GM12878 (cell line): ENCODE measurements around the gene DLX1. TPM values are rescaled to one million over a fixed set of nuclear protein-coding genes. Genes with fewer than 3 reads are reported as not detected.

ENCODE experiments used
- ATAC-seq: fragments of 200-7000 bp; cut with Tn5 transposase; 3 replicates; pipeline ENCODE4 v1.9.1; 2020; ENCODE audit warnings: mild to moderate bottlenecking, moderate library complexity
- BruUV-seq: library from RNA; stranded (reverse); fragments of 400-500 nt; replicated peaks from 2 replicates; lab custom pipeline; 2021; lab: Mats Ljungman, UMichigan
- CTCF ChIA-PET: fragments of 300-600 bp; sonication (Branson Sonifier 250); formaldehyde crosslinking; extraction: SDS; loops from one replicate; lab custom pipeline; 2021; ENCODE audit warnings: inconsistent platforms; lab: Yijun Ruan, JAX
- POLR2A ChIA-PET: fragments of 350-600 bp; formaldehyde crosslinking; extraction: SDS; loops from one replicate; lab custom pipeline; 2021; ENCODE audit warnings: inconsistent platforms; lab: Charles Lee
- RAD21 ChIA-PET: fragments of 300-600 bp; sonication (Branson Sonifier 250); formaldehyde crosslinking; loops from one replicate; lab custom pipeline; 2023; ENCODE audit warnings: antibody characterized with exemption; ENCODE audit not compliant: unreplicated experiment; lab: Charles Lee
- SMC1A ChIA-PET: fragments of 300-600 bp; sonication (Branson Sonifier 250); formaldehyde crosslinking; loops from one replicate; lab custom pipeline; 2023; ENCODE audit not compliant: unreplicated experiment, uncharacterized antibody; lab: Charles Lee
- DNase-seq: peaks from one replicate; pipeline ENCODE4 v3.0.0-alpha.2; 2011; ENCODE audit warnings: low read depth, low spot score
- FAIRE-seq: peaks from 3 replicates; lab custom pipeline; 2011; peaks lifted over from hg19 to GRCh38; lab: Jason Lieb, UNC
- H2AFZ ChIP-seq: 2 replicates; pipeline ENCODE4 v1.6.0; 2011; ENCODE audit warnings: low read depth, low read length, control low read depth; ENCODE audit not compliant: control insufficient read depth
- H3K27ac ChIP-seq: 2 replicates; pipeline ENCODE4 v1.5.1; 2011; ENCODE audit warnings: control low read depth; ENCODE audit not compliant: control insufficient read depth, insufficient read depth
- H3K27me3 ChIP-seq, 2 experiments: replicated peaks in 1 of 2; 2 replicates each; pipeline versions ENCODE4 v1.6.0 to v1.6.1; 2011; ENCODE audit warnings: low read length in 1 of 2; ENCODE audit not compliant: control insufficient read depth in 2 of 2, insufficient read depth in 2 of 2
- H3K36me3 ChIP-seq, 2 experiments: 2 replicates each; pipeline ENCODE4 v1.5.1; 2011; ENCODE audit warnings: low read length in 1 of 2; ENCODE audit not compliant: control insufficient read depth in 2 of 2, insufficient read depth in 2 of 2
- H3K4me1 ChIP-seq: 2 replicates; pipeline ENCODE4 v1.6.1; 2011; ENCODE audit warnings: mild to moderate bottlenecking, low read length, moderate library complexity, mixed read lengths; ENCODE audit not compliant: control insufficient read depth, insufficient read depth
- H3K4me2 ChIP-seq: 2 replicates; pipeline ENCODE4 v1.6.0; 2011; ENCODE audit warnings: control low read depth; ENCODE audit not compliant: control insufficient read depth, insufficient read depth
- H3K4me3 ChIP-seq: fragments of 200-600 bp; sonication (generic); 2 replicates; pipeline ENCODE4 v1.5.1; 2016
- H3K79me2 ChIP-seq: 2 replicates; pipeline ENCODE4 v1.6.0; 2011; ENCODE audit warnings: low read length; ENCODE audit not compliant: control insufficient read depth, insufficient read depth
- H3K9ac ChIP-seq: 2 replicates; pipeline ENCODE4 v1.8.0; 2011; ENCODE audit warnings: low read length, control low read depth, mixed read lengths; ENCODE audit not compliant: control insufficient read depth, insufficient read depth
- H3K9me3 ChIP-seq: replicated peaks from 3 replicates; pipeline ENCODE4 v1.5.1; 2011; ENCODE audit warnings: mild to moderate bottlenecking, low read length; ENCODE audit not compliant: control insufficient read depth, insufficient read depth
- H4K20me1 ChIP-seq: 2 replicates; pipeline ENCODE4 v1.6.0; 2011; ENCODE audit not compliant: control insufficient read depth, insufficient read depth
- IRF5 ChIP-seq: fragments of 450-650 bp; IDR thresholded peaks from 2 replicates; pipeline ENCODE4 v1.6.1; 2017; ENCODE audit warnings: borderline replicate concordance
- POU2F2 ChIP-seq: IDR thresholded peaks from 3 replicates; pipeline ENCODE4 v1.6.1; 2011; ENCODE audit warnings: low read depth, mild to moderate bottlenecking, low read length, borderline replicate concordance
- SUZ12 ChIP-seq: fragments of 200-600 bp; sonication (generic); IDR thresholded peaks from one replicate; pipeline ENCODE4 v1.6.1; 2018; ENCODE audit warnings: antibody characterized with exemption, mild to moderate bottlenecking; ENCODE audit not compliant: unreplicated experiment
- WGBS: methylation state at CpG from one replicate; pipeline ENCODE4 v1.1.6; 2016; ENCODE audit warnings: low lambda C conversion rate; ENCODE audit not compliant: insufficient replicate concordance, insufficient coverage; ENCODE audit errors: missing lambda C conversion rate; 5-methylcytosine and 5-hydroxymethylcytosine counted together
- in situ Hi-C: fragments of 300-500 bp; cut with MboI; formaldehyde crosslinking; loops from 9 replicates; pipeline ENCODE4 v1.14.3; 2018; ENCODE audit warnings: mixed read lengths
- intact Hi-C: fragments of 100-400 bp; cut with micrococcal nuclease; formaldehyde crosslinking; loops from one replicate; pipeline ENCODE4 v1.14.2; 2022; ENCODE audit not compliant: unreplicated experiment
- polyA plus RNA-seq, 11 experiments: library from polyadenylated mRNA; depleted of rRNA in 4 of 11; unstranded in 6 of 11; stranded (reverse) in 5 of 11; fragments of >200 nt; fragmentation: Nextera tagmentation in 4 of 11; fragmentation: Illumina TruSeq in 1 of 11; extraction: Ambion mirVana in 4 of 11; extraction: Trizol in 1 of 11; gene quantifications; 1 replicate in 1 of 11; 2 replicates in 10 of 11; pipeline versions ENCODE4 v1.2.1 to v1.2.3, GENCODE V29; 2011 to 2016; ENCODE audit warnings: inconsistent platforms in 2 of 11, missing spikeins in 2 of 11, low read depth in 1 of 11
- total RNA-seq, 4 experiments: library from RNA; depleted of rRNA in 3 of 4; stranded (reverse); fragments of >200 nt in 3 of 4; fragmentation: Illumina TruSeq in 1 of 4; extraction: Trizol in 1 of 4; gene quantifications; 2 replicates each; pipeline versions ENCODE4 v1.2.1 to v1.2.3, GENCODE V29; 2013 to 2021

The DLX1 gene
- total and polyA plus RNA-seq, 10 of the 15 experiments (the other 5 are each of a cell fraction or from before 2014, with no cell fraction given), result 0.06 TPM; not detected in 9

- WGBS, result 23% methylated on average over 36 of the region's 39 CpGs
- H3K27ac ChIP-seq, result no peak overlapping the region
Measured at GRCh38 chr2:172090044-172090961, 5.0 kb downstream of the DLX1 start.

GRCh38 chr2:172091000-172091641 is 5.8 kb downstream of the DLX1 start:
- no peaks in the 10 kb centered on the region for H3K36me3 ChIP-seq
- DNase-seq (no peak), ATAC-seq (no peak), FAIRE-seq (no peak)
- 24% methylated on average over 13 of the region's 13 CpGs for WGBS
- ChIA-PET RAD21 (interaction anchor here (0.6 kb wide), 1 partner anchor 23 kb away, joined by 3 read pairs; no protein-coding TSS in a partner anchor), SMC1A (interaction anchor here (1.2 kb wide), 1 partner anchor 39 kb away, joined by 4 read pairs; no protein-coding TSS in a partner anchor), CTCF (interaction anchor here (0.6 to 1.2 kb wide), 2 partner anchors 12 to 22 kb away, joined by 3 to 4 read pairs; partner anchors contain the start of gene DLX2), POLR2A (no interaction called here)
- no peaks in the 10 kb centered on the region for H3K79me2 ChIP-seq
- no peak overlapping the region for H3K9ac ChIP-seq
- peaks cover 6% of the 10 kb centered on the region; the same call in 1 of the 2 replicates for H4K20me1 ChIP-seq
- BruUV-seq, result no TSS peak
- no peak overlapping the region for H3K27ac ChIP-seq
- H3K27me3 ChIP-seq, result peaks cover 34 to 57% of the 10 kb centered on the region in 2 experiments
- in situ Hi-C loops, result no loop called here
- no peak overlapping the region for H2AFZ ChIP-seq
- TF ChIP-seq SUZ12 (peak; percentile 15), IRF5 (no peak)
- no peak overlapping the region for H3K4me2 ChIP-seq
- H3K9me3 ChIP-seq, result no peaks in the 10 kb centered on the region; the same call in 2 of the 3 replicates
- intact Hi-C loops, result no loop called here
- H3K4me3 ChIP-seq, result no peak overlapping the region
- peaks cover 7% of the 10 kb centered on the region for H3K4me1 ChIP-seq

More at GRCh38 chr2:172090044-172090961, 5.0 kb downstream of the DLX1 start:
- Histone ChIP-seq H3K4me1 (peaks cover 5% of the 10 kb centered on the region), H2AFZ (no peak overlapping the region), H3K9ac (no peak overlapping the region), H3K9me3 (no peaks in the 10 kb centered on the region; the same call in 2 of the 3 replicates), H3K4me2 (no peak overlapping the region), H3K27me3 (peaks cover 35 to 61% of the 10 kb centered on the region in 2 experiments), H3K4me3 (no peak overlapping the region), H3K79me2 (no peaks in the 10 kb centered on the region), H3K36me3 (no peaks in the 10 kb centered on the region), H4K20me1 (peaks cover 6% of the 10 kb centered on the region; the same call in 1 of the 2 replicates)
- CTCF ChIA-PET, result no interaction called here
- intact Hi-C loops, result no loop called here
- SMC1A ChIA-PET, result no interaction called here
- RAD21 ChIA-PET, result interaction anchor here (0.6 kb wide), 1 partner anchor 24 kb away, joined by 3 read pairs; no protein-coding TSS in a partner anchor
- TF ChIP-seq SUZ12 (peak; percentile 79), POU2F2 (no peak)
- POLR2A ChIA-PET, result no interaction called here
- ATAC-seq (no peak), DNase-seq (no peak), FAIRE-seq (no peak)
- in situ Hi-C loops, result no loop called here
- no TSS peak for BruUV-seq
